Muscle layer of duodenum (tissue), 2 donors: ENCODE data around the gene NDFIP2.

Experiments used
- H3K27ac ChIP-seq: one replicate; pipeline ENCODE4 v1.7.0; 2013; ENCODE audit warnings: mild to moderate bottlenecking, low read length
- H3K27me3 ChIP-seq: one replicate; pipeline ENCODE4 v1.7.0; 2013; ENCODE audit warnings: low read depth, mild to moderate bottlenecking, control low read depth, low read length
- H3K36me3 ChIP-seq, 2 donors: one replicate each; pipeline ENCODE4 v1.7.0; 2013; ENCODE audit warnings: low read length in 2 of 2, control low read depth in 1 of 2, mild to moderate bottlenecking in 1 of 2; ENCODE audit not compliant: insufficient read depth in 2 of 2, control insufficient read depth in 1 of 2
- H3K4me1 ChIP-seq, 2 donors: one replicate each; pipeline ENCODE4 v1.7.0; 2013; ENCODE audit warnings: low read length in 2 of 2, mild to moderate bottlenecking in 2 of 2, control low read depth in 1 of 2, moderate library complexity in 1 of 2; ENCODE audit not compliant: insufficient read depth in 2 of 2, control insufficient read depth in 1 of 2
- H3K4me3 ChIP-seq, 2 donors: one replicate each; pipeline ENCODE4 v1.7.0; 2013; ENCODE audit warnings: low read length in 2 of 2, low read depth in 1 of 2, mild to moderate bottlenecking in 1 of 2
- H3K9me3 ChIP-seq, 2 donors: one replicate each; pipeline ENCODE4 v1.7.0; 2013; ENCODE audit warnings: low read length in 2 of 2, control low read depth in 1 of 2, mild to moderate bottlenecking in 1 of 2; ENCODE audit not compliant: control insufficient read depth in 1 of 2
- donor health status: healthy.

Gene NDFIP2

GRCh38 chr13:79462895-79463294 lies 18.1 kb upstream of the NDFIP2 start:
- Histone ChIP-seq H3K9me3 (no peaks in the 10 kb centered on the region), H3K4me3 (no peak overlapping the region), H3K4me1 (no peaks in the 10 kb centered on the region), H3K27ac (no peak overlapping the region), H3K27me3 (no peaks in the 10 kb centered on the region), H3K36me3 (no peaks in the 10 kb centered on the region)

- Histone ChIP-seq H3K4me3 (no peak overlapping the region), H3K4me1 (no peaks in the 10 kb centered on the region), H3K27ac (no peak overlapping the region), H3K36me3 (no peaks in the 10 kb centered on the region), H3K27me3 (no peaks in the 10 kb centered on the region), H3K9me3 (no peaks in the 10 kb centered on the region)
Observed at GRCh38 chr13:79463604-79464003, 17.4 kb upstream of the NDFIP2 start.

- no peaks in the 10 kb centered on the region for H3K27me3 ChIP-seq
- H3K4me3 ChIP-seq = no peak overlapping the region
- no peaks in the 10 kb centered on the region for H3K4me1 ChIP-seq
- no peaks in the 10 kb centered on the region for H3K36me3 ChIP-seq
- no peak overlapping the region for H3K27ac ChIP-seq
- no peaks in the 10 kb centered on the region for H3K9me3 ChIP-seq
Observed at GRCh38 chr13:79466872-79467271, 14.1 kb upstream of the NDFIP2 start.

GRCh38 chr13:79468402-79468801 lies 12.6 kb upstream of the NDFIP2 start:
- H3K27me3 ChIP-seq = no peaks in the 10 kb centered on the region
- H3K4me1 ChIP-seq = no peaks in the 10 kb centered on the region
- no peak overlapping the region for H3K4me3 ChIP-seq
- no peak overlapping the region for H3K27ac ChIP-seq
- no peaks in the 10 kb centered on the region for H3K36me3 ChIP-seq
- H3K9me3 ChIP-seq = no peaks in the 10 kb centered on the region

GRCh38 chr13:79468819-79469218 lies 12.1 kb upstream of the NDFIP2 start:
- Histone ChIP-seq H3K36me3 (no peaks in the 10 kb centered on the region), H3K27ac (no peak overlapping the region), H3K9me3 (no peaks in the 10 kb centered on the region), H3K27me3 (no peaks in the 10 kb centered on the region), H3K4me1 (no peaks in the 10 kb centered on the region), H3K4me3 (no peak overlapping the region)

- no peak overlapping the region for H3K4me3 ChIP-seq
- H3K4me1 ChIP-seq = no peaks in the 10 kb centered on the region
- no peaks in the 10 kb centered on the region for H3K36me3 ChIP-seq
- no peaks in the 10 kb centered on the region for H3K27me3 ChIP-seq
- H3K9me3 ChIP-seq = no peaks in the 10 kb centered on the region
- H3K27ac ChIP-seq = no peak overlapping the region
Observed at GRCh38 chr13:79469608-79470007, 11.3 kb upstream of the NDFIP2 start.

- H3K9me3 ChIP-seq = no peaks in the 10 kb centered on the region
- no peaks in the 10 kb centered on the region for H3K27me3 ChIP-seq
- no peak overlapping the region for H3K27ac ChIP-seq
- H3K4me3 ChIP-seq = no peak overlapping the region
- H3K36me3 ChIP-seq = no peaks in the 10 kb centered on the region
- no peaks in the 10 kb centered on the region for H3K4me1 ChIP-seq
Observed at GRCh38 chr13:79470666-79471065, 10.3 kb upstream of the NDFIP2 start.

- Histone ChIP-seq H3K4me1 (peaks cover 0 to 4% of the 10 kb centered on the region in 2 donors), H3K27ac (no peak overlapping the region), H3K4me3 (no peak overlapping the region), H3K36me3 (no peaks in the 10 kb centered on the region), H3K9me3 (no peaks in the 10 kb centered on the region), H3K27me3 (no peaks in the 10 kb centered on the region)
Observed at GRCh38 chr13:79475569-79475968, 5.4 kb upstream of the NDFIP2 start.

GRCh38 chr13:79477968-79478367 lies 3.0 kb upstream of the NDFIP2 start:
- no peaks in the 10 kb centered on the region for H3K36me3 ChIP-seq
- H3K9me3 ChIP-seq = no peaks in the 10 kb centered on the region
- H3K27ac ChIP-seq = no peak overlapping the region
- H3K4me3 ChIP-seq = no peak overlapping the region
- H3K4me1 ChIP-seq = peaks cover 0 to 4% of the 10 kb centered on the region in 2 donors
- no peaks in the 10 kb centered on the region for H3K27me3 ChIP-seq

- Histone ChIP-seq H3K9me3 (no peaks in the 10 kb centered on the region), H3K4me1 (peaks cover 0 to 4% of the 10 kb centered on the region in 2 donors), H3K27me3 (no peaks in the 10 kb centered on the region), H3K4me3 (no peak overlapping the region), H3K27ac (no peak overlapping the region), H3K36me3 (no peaks in the 10 kb centered on the region)
Observed at GRCh38 chr13:79479882-79480281, 1.1 kb upstream of the NDFIP2 start.

- Histone ChIP-seq H3K4me1 (peaks cover 0 to 4% of the 10 kb centered on the region in 2 donors), H3K9me3 (no peaks in the 10 kb centered on the region), H3K4me3 (peak overlapping the region; percentile 71 to 95), H3K36me3 (no peaks in the 10 kb centered on the region), H3K27ac (peak overlapping the region; percentile 71), H3K27me3 (no peaks in the 10 kb centered on the region)
Observed at GRCh38 chr13:79481685-79482052, 714 bp downstream of the NDFIP2 start.

- Histone ChIP-seq H3K4me1 (peaks cover 0 to 4% of the 10 kb centered on the region in 2 donors), H3K4me3 (peak overlapping the region; percentile 71 to 95), H3K27me3 (no peaks in the 10 kb centered on the region), H3K27ac (peak overlapping the region; percentile 71), H3K9me3 (no peaks in the 10 kb centered on the region), H3K36me3 (no peaks in the 10 kb centered on the region)
Observed at GRCh38 chr13:79482281-79482970, 1.5 kb downstream of the NDFIP2 start.
